ENCODE measurements around the gene PCAT6. TPM values are rescaled to one million over a fixed set of nuclear protein-coding genes. Genes with fewer than 3 reads are reported as not detected.
A peak's percentile ranks its signal among the peaks of the same experiment; 100 is the strongest.

PCAT6 gene
- total and polyA plus RNA-seq, 3 donors from 2014 or later, result 11.5 to 80.5 (median 29.4) TPM

DNA sequence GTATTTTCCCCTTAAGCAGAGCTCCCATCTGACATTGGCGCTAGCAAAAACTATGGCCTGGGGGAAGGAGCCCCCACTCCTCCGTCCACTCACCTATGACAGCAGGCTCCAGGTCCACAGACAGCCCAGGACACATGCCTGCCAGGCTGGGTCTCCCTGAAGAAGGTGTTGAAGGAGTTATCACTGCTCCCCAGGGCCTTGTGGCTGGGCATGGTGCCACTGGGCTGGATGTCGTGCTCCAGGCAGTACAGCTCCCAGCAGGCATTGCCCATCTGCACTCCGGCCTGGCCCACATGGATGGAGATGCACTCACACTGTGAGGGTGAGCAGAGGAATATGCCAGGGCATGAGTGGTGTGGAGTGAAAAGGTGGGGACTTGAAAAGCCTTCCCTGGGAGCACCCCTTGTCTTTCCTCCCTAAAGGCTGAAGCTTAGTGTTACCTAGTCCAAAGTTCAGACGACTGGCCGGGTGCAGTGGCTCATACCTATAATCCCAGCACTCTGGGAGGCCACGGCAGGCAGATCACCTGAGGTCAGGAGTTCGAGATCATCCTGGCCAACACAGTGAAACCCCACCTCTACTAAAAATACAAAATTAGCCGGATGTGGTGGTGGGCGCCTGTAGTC, 48.1 kb downstream of the PCAT6 start:
- no peaks in the 10 kb centered on the region for H3K9me3 ChIP-seq
- intact Hi-C loops (cut with DNase I; ENCODE audit: low total_unique reads), result no loop called here
- H3K4me3 ChIP-seq, result no peak overlapping the region
- peak; percentile 23 for DNase-seq
- WGBS, 2 donors, result 82 to 85% methylated on average over 10 of the region's 10 CpGs
- H3K36me3 ChIP-seq (ENCODE audit: low read depth, missing control alignments), result no peaks in the 10 kb centered on the region
- H3K27me3 ChIP-seq, result no peaks in the 10 kb centered on the region
- H3K27ac ChIP-seq, result peak overlapping the region; percentile 72 to 78
- H3K4me1 ChIP-seq, result peaks cover 7% of the 10 kb centered on the region
- TF ChIP-seq, protein P1, sequence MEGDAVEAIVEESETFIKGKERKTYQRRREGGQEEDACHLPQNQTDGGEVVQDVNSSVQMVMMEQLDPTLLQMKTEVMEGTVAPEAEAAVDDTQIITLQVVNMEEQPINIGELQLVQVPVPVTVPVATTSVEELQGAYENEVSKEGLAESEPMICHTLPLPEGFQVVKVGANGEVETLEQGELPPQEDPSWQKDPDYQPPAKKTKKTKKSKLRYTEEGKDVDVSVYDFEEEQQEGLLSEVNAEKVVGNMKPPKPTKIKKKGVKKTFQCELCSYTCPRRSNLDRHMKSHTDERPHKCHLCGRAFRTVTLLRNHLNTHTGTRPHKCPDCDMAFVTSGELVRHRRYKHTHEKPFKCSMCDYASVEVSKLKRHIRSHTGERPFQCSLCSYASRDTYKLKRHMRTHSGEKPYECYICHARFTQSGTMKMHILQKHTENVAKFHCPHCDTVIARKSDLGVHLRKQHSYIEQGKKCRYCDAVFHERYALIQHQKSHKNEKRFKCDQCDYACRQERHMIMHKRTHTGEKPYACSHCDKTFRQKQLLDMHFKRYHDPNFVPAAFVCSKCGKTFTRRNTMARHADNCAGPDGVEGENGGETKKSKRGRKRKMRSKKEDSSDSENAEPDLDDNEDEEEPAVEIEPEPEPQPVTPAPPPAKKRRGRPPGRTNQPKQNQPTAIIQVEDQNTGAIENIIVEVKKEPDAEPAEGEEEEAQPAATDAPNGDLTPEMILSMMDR (IDR thresholded peaks at IDR 0.05), result no peak
- no peak for TF ChIP-seq POLR2A (IDR thresholded peaks at IDR 0.05)

DNA sequence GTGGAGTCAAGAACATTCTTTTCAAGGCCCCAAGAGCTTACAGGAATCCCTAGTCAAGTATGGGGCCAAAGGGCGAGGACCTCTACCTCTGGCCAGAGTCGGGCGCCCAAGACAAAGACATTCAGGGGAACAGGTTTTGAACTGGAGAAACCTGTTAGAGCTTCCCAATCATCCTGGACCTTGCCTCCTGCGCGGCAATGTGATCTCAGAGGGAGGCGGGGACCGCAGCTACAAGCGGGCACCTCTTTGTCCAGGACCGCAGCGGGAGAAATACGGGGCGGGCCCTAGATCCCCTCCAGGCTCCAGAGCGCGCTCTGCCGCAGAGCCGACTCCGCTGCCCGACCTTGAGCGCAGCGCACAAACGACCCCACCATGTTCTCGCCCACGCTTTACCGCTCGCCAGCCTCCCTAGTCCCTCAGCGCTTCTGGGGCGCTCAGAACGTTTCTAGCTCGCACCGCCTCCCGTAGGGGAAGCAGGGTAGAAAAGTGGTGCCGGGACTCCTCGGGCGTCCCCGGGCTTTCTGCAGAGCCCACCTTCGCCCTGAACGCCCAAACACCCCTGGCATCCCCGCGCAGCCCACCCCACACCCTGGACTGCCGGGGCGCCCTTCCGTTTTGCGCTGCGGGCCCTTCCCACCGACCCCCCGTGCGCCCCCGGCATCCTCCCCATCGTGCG, 50.1 kb downstream of the PCAT6 start:
- H3K36me3 ChIP-seq (ENCODE audit: low read depth, missing control alignments), result no peaks in the 10 kb centered on the region
- TF ChIP-seq, protein P1 (IDR thresholded peaks at IDR 0.05), result no peak
- no peak for TF ChIP-seq POLR2A (IDR thresholded peaks at IDR 0.05)
- H3K27ac ChIP-seq, result peak overlapping the region; percentile 70 to 78
- intact Hi-C loops (cut with DNase I; ENCODE audit: low total_unique reads), result no loop called here
- WGBS, 2 donors, result 2 to 3% methylated on average over 46 to 48 of the region's 50 CpGs
- H3K4me1 ChIP-seq, result peaks cover 7% of the 10 kb centered on the region
- H3K9me3 ChIP-seq, result no peaks in the 10 kb centered on the region
- H3K27me3 ChIP-seq, result no peaks in the 10 kb centered on the region
- peak; percentile 71 for DNase-seq
- H3K4me3 ChIP-seq, result peak overlapping the region; percentile 67 to 89

Small RNA genes lying within 50 kb of the gene (small RNA-seq; reads per million reads assigned to genes)
- 0 reads per million in 2 donors for gene AC098934.3

Other genes starting within 250 kb of the PCAT6 start
- 1 to 10 TPM; 2.0 to 7.2 TPM for gene SYT2, start 100.5 kb upstream of the PCAT6 start, total RNA-seq
- 2.1 TPM for gene SYT2, start 100.5 kb upstream of the PCAT6 start, polyA plus RNA-seq (ENCODE audit: insufficient read depth, low read depth, low replicate concordance)
- 100 to 1,000 TPM; 223 to 307 TPM for gene KDM5B, start 2.5 kb upstream of the PCAT6 start, total RNA-seq
- 333 TPM for gene KDM5B, start 2.5 kb upstream of the PCAT6 start, polyA plus RNA-seq (ENCODE audit: insufficient read depth, low read depth, low replicate concordance)
- gene RABIF, start 78.2 kb downstream of the PCAT6 start, total RNA-seq, result 10 to 100 TPM; 19.1 to 19.5 TPM
- gene RABIF, start 78.2 kb downstream of the PCAT6 start, polyA plus RNA-seq (ENCODE audit: insufficient read depth, low read depth, low replicate concordance), result 35.2 TPM
- 10 to 100 TPM; 73.5 to 74.7 TPM for gene KLHL12, start 116.3 kb downstream of the PCAT6 start, total RNA-seq
- gene KLHL12, start 116.3 kb downstream of the PCAT6 start, polyA plus RNA-seq (ENCODE audit: insufficient read depth, low read depth, low replicate concordance), result 109 TPM
- 100 to 1,000 TPM; 157 to 164 TPM for gene ADIPOR1, start 147.4 kb downstream of the PCAT6 start, total RNA-seq
- 114 TPM for gene ADIPOR1, start 147.4 kb downstream of the PCAT6 start, polyA plus RNA-seq (ENCODE audit: insufficient read depth, low read depth, low replicate concordance)
- gene CYB5R1, start 156.3 kb downstream of the PCAT6 start, total RNA-seq, result 100 to 1,000 TPM; 191 to 281 TPM
- 145 TPM for gene CYB5R1, start 156.3 kb downstream of the PCAT6 start, polyA plus RNA-seq (ENCODE audit: insufficient read depth, low read depth, low replicate concordance)
- 100 to 1,000 TPM; 129 to 135 TPM for gene TMEM183A, start 196.4 kb downstream of the PCAT6 start, total RNA-seq
- gene TMEM183A, start 196.4 kb downstream of the PCAT6 start, polyA plus RNA-seq (ENCODE audit: insufficient read depth, low read depth, low replicate concordance), result 114 TPM
- gene PPFIA4, start 215.5 kb downstream of the PCAT6 start, total RNA-seq, result 10 to 100 TPM; 27.2 to 33.1 TPM
- gene PPFIA4, start 215.5 kb downstream of the PCAT6 start, polyA plus RNA-seq (ENCODE audit: insufficient read depth, low read depth, low replicate concordance), result 6.6 TPM

All from testis (tissue), 3 donors.